Stimulated activated CD8-positive, alpha-beta memory T cell treated with anti-CD3 and anti-CD28 coated beads, Interleukin-15, amount 100 ng/mL, for 4 hours (primary cell): Measurements from ENCODE around the gene DUSP2.

Experiments used
- DNase-seq, 2 donors: peaks; one replicate each; pipeline ENCODE4 v3.0.0-alpha.2; 2020; ENCODE audit warnings: low read depth in 2 of 2

DUSP2 gene

GRCh38 chr2:96114903-96115581, 30.2 kb downstream of the DUSP2 start:
- DNase-seq = no peak

- DNase-seq = no peak
Measured at GRCh38 chr2:96114546-96114902, 30.7 kb downstream of the DUSP2 start.

DNA sequence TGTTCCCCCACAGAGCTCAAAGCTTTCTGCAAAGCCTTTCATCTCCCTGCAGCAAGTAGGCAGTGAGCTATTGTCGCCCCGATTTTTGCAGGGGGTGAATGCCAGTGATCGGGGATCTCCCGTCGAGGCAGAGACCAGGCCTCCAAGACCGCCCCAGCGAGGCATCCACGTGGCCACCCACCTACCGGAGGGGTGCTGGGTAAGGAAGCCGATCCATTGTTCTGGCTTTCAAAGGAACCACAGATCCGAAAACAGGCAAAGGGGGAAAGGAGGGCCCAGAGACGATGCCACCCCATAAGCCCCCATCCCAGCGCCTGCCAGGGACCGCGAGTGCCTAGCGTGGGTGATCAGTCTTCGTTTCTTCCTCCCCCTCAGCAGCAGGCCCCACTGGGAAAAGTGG, 31.3 kb downstream of the DUSP2 start:
- DNase-seq = no peak

- no peak for DNase-seq
Measured at GRCh38 chr2:96113367-96113677, 31.9 kb downstream of the DUSP2 start.

- no peak for DNase-seq
Measured at GRCh38 chr2:96112501-96113366, 32.5 kb downstream of the DUSP2 start.

GRCh38 chr2:96111823-96112500, 33.3 kb downstream of the DUSP2 start:
- no peak for DNase-seq

DNA sequence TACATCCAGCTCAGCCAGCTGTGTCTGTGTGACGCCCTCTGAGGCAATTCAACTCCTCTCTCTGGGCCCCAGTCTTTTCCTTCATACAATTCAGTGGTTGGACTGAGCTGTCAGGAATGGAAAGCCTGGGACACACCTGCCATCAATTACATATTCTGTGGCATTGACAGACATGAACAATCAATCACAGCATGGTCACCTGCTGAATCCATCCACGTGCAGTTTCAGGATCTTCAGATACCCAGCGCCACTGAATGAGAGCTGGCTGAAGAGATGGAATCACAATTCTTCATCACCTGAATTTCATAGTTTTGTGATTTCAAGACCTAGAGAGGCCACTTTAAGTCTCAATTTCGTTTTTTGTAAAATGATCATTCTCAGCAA, 34.0 kb downstream of the DUSP2 start:
- no peak for DNase-seq

- no peak for DNase-seq
Measured at GRCh38 chr2:96110621-96111256, 34.5 kb downstream of the DUSP2 start.

DNA sequence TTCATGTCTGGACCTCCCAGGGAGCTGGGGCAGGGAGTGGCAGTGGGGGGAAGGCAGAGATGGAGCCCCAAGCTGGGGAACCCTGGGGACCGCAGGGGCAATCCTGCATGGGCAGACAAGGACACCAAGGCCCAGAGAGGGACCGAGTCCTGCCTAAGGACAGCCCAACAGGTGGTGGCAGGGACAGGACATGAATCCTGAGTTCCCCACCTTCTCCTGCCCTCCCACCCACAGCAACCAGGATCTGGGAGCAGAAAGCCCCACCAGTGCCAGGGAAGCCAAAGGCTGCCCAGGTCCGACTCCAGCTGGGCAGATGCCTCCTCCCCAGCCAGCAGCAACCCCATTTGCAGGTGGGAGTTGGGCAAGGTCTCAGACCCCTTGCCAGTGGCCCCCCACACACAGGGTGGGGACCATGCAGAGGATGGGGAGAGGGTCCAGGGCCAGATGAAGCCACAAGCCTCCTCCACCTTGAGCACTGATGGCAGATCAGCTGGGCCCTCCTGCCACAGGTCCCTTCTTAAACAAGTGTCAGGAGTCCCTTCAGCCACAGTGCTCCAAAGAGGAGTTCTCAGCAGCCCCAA, 35.2 kb downstream of the DUSP2 start:
- DNase-seq = no peak

DNA sequence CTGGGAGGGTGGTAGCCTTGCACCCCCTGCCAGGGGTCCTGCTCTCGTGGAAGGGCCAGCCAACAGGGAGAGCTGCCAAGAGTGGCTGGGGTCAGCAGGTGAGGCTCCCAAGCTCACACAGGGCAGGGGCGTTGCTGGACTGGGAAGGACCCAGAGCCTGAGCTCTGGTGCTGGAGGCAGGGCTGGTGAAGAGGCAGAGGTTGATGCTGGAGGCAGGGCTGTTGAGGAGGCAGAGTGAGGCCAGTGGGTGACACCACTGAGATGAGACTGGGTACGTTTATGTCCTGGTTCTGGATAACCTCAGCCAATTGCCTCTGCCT, 35.9 kb downstream of the DUSP2 start:
- DNase-seq = no peak

DNA sequence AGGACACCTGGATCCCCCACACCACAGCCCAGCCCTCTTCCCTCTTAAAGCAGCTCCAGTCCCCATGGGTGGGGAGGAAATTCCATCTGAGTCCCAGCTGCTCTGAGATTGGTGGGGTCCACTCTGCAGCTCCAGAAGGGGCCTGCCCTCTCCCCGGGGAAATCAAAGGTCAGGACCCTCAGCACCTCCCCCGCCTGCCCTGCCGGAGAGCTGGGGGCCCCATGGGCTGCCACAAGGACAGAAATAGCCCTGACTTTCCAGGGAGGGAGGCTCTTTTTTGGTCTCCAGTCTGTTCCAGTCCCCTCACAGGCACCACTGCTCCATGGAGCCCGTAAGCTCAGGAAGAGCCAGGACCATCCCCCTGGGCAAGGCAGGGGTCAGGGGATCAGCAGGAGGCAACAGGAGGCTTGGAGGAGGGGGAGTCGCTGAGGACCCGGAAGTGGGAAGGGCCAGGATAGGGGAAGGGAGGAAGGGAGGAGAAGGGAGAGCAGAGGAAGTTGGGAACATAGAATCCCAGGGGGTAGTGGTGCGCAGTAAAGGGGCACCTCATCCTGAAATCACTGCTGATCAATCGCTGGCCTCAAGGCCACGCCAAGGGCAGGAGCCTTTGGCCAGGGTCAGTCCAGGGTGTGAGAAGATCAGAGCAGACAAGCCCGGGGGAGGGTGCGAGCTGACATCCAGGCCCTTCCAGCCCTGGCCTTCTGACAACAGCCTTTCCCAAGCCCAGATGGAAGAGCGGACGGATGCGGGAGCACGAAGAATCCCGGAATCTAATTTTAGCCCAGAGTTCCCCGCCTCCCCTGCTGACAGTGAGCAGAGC, 36.5 kb downstream of the DUSP2 start:
- DNase-seq = no peak

DNA sequence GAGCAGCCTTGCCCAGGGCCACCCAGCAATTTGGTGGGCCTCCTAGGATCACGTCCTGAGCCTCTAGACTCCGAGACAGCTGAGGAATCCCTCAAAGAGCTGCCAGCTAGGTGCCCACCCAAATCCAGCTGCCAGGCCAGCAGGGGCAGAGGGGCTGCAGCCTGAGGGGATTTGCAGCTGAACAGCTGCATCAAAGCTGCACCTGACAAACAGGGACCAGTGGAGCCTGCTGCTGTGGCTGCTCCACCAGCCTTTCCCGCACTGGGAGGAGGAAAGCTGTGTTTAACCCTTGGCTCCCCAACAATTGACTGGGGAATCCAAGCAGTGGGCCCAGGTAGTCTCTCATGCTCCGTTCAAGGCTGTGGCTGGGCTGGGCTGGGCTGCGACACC, 37.1 kb downstream of the DUSP2 start:
- no peak for DNase-seq

DNA sequence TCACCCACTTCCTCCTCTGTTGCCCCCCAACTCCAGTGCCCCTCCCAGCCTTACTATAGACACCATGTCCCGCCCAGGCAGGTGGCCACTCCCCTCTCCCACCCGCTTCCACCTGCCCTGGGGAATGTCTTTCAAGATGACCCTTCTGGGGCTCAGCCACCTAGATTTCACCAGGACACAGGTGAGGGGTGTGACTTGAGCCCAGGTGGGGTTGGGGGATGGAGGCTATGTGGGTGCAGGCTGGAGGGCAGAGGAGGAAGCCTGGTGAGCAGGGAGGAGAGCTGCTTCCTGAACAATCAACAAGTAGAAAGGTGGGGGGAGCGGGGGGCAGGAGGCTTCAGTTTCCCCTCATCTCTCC, 37.6 kb downstream of the DUSP2 start:
- no peak for DNase-seq

GRCh38 chr2:96106991-96107707, 38.1 kb downstream of the DUSP2 start:
- DNase-seq = no peak

DNA sequence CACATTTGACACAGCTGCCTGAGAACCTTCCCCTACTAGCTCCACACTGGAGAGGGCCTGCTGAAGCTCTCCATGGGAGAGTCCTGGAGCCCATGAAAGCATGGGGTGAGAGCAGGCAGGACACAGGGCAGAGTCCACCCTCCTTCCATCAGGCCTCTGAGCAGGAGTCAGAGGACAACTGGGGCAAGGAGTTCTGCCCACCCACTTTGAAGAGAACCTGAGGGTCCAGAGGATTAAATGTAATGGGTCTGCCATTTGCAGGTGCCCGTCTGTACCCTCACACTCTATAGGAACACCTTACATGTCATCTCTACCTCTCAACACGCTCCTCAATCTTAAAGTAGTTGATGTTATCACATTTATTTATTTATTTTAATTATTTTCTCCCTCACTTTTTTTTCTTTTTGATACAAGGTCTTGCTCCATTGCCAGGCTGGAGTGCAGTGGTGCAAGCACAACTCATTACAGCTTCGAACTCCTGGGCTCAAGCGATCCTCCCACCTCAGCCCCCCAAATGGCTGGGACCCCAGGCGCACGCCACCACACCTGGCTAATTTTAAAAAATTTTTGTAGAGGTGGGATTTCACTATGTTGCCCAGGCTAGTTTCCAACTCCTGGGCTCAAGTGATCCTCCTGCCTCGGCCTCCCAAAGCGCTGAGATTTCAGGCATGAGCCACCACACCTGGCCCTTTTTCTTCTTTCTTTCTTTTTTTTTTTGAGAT, 39.1 kb downstream of the DUSP2 start:
- DNase-seq = no peak

- DNase-seq = no peak
Measured at GRCh38 chr2:96105152-96105915, 39.9 kb downstream of the DUSP2 start.

DNA sequence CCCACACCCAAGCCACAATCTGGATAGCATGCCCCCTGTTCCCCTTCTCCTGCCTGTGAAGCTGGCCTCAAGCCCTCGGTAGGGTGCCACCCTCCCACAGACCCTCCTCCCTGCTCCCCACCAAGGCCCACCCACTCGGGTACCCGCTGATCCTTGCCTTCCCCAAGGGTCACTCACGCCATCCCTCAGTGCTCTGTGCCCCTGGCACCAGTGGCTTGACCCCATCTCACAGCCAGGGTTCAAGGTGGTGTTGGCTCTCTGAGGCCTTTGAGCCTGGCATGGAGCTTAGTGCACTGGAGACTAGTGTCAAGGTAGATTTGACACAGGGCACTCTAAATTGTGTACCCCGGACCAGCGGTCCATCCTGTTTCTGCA, 40.8 kb downstream of the DUSP2 start:
- no peak for DNase-seq

DNA sequence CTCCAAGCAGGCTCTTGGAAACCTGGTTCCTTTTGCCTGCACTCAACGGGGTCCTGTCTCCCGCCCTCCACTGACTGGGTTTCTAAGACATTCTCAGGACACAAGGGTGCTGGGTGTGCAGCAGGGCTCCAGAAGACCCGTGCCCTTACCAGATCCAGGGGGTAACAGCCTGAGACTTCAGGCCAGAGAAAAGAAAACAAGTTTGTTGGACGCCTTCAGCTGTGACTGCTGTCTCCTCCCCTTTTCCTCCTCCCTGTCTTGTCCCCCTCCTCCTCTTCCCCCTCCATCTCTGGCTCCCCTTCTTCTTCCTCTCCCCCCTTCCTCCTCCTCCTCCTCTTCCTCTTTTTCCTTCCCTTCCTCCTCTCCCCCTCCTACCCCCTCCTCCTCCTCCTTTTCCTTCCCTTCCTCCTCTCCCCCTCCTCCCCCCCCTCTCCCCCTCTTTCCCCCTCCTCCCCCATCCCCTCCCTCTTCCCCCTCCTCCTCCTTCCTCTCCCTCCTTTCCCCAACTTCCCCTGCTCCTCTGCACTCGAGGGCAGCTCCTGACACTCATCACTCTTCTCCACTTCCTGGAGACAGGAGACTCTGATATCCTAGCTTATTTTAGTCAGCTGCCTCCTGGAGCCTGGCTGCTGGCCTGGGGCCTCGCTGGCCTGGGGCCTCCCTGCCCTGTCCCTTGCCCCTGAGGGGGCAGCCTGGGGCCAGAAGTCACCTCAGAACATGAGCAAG, 41.3 kb downstream of the DUSP2 start:
- no peak for DNase-seq

DNA sequence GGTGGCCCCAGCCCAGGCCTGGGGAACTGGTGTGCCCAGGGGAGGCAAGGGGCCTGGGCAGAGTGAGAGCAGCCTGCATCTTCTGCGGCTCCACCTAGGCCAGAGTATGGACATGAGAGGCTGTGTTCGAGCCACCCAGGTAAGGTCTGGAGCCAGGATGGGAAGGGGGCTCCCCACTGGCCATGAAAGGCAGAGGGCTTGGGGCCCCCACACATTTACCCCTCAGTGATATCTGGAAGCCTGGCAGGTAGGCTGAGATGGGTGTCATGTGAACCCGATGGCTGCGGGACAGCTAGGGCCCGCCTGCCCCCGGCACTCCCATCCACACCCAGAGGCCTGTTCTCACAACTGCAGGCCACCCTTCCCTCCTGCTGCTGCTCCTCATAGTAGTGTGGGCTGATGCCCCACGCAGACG, 42.0 kb downstream of the DUSP2 start:
- no peak for DNase-seq
